Sigmoid colon (tissue), 3 donors: ENCODE data around the gene PPP1R37.

Experiments used
- POLR2A ChIP-seq, 2 donors: fragments of 450-650 bp; IDR thresholded peaks; one replicate each; pipeline ENCODE4 v1.6.1; 2016; ENCODE audit warnings: antibody characterized with exemption in 2 of 2, mild to moderate bottlenecking in 2 of 2, moderate library complexity in 2 of 2
- TF ChIP-seq, protein P1 (sequence below), 4 experiments: fragments of 450-650 bp in 3 of 4; fragments of 200-600 bp in 1 of 4; IDR thresholded peaks; one replicate each; pipeline ENCODE4 v1.5.1; 2016 to 2019; ENCODE audit warnings: antibody characterized with exemption in 4 of 4, mild to moderate bottlenecking in 3 of 4, moderate library complexity in 2 of 4

DNA sequence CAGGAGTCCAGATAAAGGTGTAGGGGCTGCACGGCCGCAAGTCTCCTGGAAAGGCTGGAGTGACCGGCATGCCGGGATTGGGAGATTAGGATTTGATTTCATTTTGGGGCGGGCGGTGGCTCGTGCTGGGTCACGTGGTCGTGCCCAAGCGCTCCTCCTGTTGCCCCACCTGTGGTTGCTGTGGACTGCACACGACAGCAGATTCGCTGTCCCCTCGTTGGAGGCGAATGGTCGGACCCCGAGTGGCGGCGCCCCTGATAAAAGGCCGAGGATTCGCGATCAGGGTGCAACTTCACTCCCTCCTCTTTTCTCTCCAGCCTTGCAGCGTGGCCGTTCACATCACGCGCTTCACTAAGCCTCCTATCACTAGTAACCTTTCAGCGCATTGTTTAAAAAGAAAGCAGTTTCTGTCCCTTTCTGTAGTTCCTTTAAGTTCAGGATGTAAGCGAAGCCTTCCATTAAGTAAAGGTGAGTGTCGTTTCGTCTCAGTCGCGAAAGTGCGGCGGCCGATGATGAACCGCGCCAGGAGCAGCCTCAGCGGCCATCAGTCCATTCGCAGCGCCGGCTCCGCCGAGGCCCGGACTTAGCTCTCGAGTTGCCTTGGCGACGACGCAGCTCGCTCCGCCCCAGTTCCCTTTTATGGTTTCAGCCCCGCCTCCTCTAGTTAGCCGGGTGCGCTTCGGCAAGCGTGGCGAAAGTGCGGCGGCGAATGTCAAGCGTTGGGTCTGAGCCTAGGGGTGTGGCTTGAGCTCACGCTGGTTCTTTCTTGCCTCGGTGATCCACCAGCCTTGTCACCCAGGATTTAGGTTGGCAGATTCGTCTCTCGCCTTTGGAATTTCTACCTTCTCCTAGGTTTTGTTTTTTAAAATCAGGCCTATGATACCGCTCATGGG, 1.7 kb upstream of the PPP1R37 start:
- TF ChIP-seq, protein P1, sequence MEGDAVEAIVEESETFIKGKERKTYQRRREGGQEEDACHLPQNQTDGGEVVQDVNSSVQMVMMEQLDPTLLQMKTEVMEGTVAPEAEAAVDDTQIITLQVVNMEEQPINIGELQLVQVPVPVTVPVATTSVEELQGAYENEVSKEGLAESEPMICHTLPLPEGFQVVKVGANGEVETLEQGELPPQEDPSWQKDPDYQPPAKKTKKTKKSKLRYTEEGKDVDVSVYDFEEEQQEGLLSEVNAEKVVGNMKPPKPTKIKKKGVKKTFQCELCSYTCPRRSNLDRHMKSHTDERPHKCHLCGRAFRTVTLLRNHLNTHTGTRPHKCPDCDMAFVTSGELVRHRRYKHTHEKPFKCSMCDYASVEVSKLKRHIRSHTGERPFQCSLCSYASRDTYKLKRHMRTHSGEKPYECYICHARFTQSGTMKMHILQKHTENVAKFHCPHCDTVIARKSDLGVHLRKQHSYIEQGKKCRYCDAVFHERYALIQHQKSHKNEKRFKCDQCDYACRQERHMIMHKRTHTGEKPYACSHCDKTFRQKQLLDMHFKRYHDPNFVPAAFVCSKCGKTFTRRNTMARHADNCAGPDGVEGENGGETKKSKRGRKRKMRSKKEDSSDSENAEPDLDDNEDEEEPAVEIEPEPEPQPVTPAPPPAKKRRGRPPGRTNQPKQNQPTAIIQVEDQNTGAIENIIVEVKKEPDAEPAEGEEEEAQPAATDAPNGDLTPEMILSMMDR (IDR thresholded peaks at IDR 0.05): no peak
- no peak for TF ChIP-seq POLR2A (IDR thresholded peaks at IDR 0.05)
